HG03139 (cell line): Measurements from ENCODE around the gene CMBL.
"Not testable (repeated sequence)": the region's sequence is repeated elsewhere in the genome, so short reads cannot be mapped to it uniquely, and the experiment has no call there.

Experiments used
- ATAC-seq: cut with Tn5 transposase; IDR thresholded peaks from one replicate; pipeline ENCODE4 v1.9.1; 2021; ENCODE audit not compliant: unreplicated experiment

CMBL gene

DNA sequence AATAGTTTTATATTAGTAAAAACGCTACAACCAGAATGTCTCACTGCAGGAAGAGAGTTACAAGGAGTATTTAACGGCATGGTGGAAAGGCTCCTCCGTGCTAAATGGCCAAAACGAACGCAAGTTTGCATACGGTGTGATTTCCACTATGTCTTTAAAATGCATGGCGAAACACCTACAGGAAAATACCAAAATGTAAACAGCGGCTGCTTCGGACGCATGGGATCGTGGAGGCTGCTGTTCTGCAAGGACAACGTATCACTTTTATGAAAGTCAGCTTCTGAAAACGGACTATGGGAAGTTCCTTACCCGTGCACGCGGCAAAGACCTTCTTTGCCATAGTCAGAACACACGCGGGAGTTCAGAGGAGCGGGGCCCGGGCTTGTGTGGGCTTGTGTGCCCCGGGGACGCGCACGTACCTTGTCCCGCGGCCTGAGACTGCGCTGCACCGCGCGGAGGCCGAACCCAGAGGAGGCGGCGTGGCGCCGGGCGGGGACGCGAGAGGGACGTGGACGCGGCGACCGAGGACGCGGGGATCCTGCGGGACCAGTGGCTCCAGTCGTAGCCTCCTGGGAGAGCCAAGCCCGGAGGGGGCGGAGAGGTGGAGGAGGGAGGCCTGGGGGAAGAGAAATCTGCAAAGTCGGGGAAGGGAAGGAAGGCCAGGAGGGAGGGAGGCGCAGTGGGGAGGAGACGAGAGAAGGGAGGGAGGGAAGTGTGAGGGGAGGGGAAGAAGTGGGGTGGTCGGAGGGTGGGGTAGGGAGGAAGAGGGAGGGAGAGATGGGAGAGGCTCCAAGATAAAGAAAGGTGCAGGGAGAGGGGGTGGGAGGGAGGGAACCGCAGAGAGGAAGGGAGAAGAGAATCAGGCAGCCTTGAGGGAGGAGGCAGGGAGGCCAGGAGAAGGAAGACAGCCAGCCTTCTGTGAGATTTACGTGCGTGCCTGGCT is at the start of gene CMBL:
TSS of gene CMBL (minus strand) at position 697 of the 943 bp plus-strand sequence. CDS start 17,140 bp downstream, outside the sequence.
- peak; percentile 89 for ATAC-seq

DNA sequence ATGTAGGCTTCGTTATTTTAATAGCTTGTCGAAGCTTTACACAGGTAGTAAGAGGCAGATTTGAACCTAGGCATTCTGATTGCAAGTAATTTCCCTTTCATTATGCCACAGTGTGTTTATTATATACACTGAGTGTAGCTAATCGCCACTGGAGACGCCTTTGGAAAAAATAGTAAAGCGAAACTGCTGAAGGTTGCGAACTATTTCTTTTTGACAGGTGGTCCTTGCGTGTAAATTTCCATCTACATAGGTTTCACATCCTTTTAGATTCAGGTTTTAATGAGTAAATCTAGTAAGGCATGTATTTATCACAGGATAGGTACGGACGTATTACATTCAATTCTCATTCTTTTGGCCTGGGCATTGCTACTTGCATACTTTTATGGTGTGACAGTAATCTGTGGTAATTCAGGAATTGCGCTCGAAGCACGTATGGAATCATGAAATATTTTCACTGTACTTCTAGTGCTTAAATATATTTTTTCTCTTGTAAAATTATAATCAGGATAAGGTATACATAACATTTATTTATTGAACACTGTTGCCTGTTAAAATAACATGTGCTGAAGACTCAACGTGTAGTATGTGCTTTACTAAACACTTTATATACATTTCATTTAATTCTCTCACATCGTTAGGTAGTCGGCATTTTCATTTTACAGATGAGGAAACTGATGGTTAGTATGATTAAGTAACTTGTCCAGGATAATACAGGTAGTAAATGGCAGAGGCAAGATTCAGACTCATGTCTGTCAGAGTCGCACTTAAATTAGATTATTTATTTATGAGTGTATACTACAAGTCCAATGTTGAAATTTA is 47.6 kb upstream of the CMBL start:
- no peak for ATAC-seq

DNA sequence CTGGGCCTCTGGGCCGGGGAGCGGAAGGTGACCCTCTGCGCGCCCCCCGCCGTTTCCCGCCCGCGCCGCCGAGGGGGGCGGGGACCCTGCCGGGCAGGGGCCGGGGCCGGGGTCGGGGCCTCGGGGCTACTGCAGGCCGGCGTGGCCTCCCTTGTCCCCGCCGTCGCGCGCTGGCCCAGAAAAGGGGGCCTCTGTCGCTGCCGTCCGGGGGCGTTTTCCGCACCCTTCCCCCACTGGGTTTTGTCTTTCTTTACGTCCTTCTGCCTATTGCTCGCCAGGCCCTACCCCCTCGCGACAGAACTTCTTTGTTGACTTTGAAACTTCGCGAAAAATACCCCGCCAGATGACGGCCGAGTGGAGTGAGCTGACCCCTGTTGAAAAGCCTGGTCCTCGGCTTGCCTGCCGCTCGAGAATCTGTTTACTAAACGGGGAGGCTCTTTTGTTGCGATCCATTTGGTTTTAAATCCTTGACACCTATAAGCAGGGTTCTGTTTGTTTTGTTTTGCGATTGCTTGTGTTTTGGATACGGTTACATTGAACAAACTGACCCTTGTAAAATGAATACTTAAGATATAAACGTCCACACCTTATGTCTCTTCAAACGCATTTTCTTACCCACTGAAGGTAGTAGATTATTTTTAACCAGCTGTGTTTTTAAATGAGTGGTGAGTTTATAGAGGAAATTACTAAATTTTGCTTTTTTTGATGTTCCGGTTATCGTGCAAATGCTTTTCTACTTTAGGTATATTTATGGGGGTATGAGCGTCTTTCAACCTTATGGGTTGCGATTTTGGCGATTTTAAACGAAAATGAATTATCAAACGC is 46.6 kb upstream of the CMBL start:
- peak; percentile 8 for ATAC-seq

DNA sequence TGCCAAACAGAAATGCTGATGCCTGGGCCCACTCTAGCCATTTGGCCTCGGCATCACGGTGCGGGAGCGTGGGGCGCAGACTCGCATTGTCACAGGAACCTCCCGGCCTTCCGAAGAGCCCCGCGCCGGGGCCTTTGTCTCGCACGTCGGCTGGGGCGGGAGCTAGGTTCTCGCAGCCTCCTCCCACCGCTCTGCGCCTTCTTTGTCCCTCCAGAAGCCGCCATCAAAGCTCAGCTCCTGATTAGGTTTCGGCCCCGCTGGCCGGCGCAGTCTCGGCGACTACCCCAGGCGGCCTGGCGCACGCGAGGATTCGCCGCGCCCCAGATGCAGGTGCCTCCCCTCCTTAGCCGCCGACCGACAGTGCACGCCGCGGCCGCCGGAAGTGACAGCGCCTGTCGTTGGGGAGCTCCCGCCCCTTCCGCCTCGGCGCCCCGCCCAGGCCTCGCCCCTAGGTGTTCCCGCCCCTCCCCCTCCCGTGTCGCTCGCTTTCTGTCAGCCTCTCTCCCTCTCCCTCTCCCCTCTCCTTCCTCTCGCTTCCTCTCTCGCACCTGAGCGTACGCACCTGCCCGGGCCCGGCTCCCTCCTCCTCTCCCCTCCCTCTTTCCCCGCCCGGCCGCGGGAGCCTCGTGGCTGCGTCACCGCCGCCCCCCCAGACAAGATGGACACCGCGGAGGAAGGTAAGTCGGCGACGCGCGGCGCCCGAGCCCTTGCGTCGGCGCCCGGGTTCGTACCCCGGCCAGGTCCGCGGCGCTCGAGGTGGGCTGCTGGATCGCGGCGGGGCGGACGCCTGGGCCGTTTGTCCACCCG is 45.7 kb upstream of the CMBL start, which contains the start of gene MARCHF6:
TSS of gene MARCHF6 (plus strand) at position 455 of the 807 bp plus-strand sequence. CDS start at position 659, 204 bp downstream.
- ATAC-seq, result peak; percentile 88

DNA sequence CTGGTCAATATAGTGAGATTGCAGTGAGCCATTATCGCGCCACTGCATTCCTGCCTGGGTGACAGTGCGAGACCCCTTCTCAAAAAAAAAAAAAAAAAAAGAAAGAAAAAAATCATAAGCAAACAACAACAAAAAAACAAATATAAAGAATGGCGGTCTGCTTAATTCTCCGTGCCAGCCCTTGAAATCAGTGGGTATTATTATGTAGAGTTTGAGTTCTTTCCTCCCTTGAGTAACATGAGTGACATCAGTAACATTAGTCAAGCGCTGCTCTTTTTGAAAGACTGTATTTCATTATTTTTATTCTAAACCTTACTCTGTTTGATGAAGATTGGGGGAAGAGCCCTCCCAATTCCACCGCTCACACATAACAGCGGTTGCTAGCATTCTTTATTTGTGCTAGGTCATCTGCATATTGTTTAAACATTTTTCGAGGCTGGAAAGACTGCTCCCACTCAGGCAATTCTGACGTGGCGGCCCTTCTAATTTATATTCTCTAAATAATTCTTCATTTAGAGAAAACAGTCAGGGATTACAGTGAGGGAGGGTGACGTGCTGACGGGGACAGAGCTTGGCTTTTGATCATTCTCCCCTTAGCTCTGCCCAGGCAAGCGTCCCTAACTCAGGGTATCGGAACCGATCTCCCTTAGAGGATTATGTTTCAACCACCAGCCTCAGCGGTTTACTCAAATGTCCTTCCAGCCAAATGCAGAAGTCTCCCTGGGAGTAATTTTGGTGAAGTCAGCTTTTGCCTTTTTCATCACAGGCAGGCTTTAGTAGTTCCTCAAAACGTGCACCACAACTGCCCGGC is 44.9 kb upstream of the CMBL start:
- peak; percentile 13 for ATAC-seq

DNA sequence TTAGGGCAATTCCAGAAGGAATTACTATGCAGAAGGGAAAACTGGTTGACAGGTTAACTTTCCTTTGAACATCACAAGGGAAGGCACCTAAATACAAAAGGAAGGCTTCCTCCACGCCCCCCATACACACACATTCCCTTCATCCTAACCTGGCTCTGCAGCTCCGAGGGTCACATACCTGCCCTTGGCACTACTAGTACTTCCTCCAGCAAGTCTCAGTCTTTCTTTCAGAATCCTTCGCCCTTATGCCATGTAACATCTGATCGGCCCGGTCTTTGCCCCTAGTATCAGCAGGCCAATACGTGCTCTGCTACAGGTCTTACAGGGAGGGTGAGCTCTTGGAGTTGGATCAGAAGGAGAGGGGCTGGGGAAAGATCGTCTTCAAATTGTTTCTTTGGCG is 44.2 kb upstream of the CMBL start:
- no peak for ATAC-seq

DNA sequence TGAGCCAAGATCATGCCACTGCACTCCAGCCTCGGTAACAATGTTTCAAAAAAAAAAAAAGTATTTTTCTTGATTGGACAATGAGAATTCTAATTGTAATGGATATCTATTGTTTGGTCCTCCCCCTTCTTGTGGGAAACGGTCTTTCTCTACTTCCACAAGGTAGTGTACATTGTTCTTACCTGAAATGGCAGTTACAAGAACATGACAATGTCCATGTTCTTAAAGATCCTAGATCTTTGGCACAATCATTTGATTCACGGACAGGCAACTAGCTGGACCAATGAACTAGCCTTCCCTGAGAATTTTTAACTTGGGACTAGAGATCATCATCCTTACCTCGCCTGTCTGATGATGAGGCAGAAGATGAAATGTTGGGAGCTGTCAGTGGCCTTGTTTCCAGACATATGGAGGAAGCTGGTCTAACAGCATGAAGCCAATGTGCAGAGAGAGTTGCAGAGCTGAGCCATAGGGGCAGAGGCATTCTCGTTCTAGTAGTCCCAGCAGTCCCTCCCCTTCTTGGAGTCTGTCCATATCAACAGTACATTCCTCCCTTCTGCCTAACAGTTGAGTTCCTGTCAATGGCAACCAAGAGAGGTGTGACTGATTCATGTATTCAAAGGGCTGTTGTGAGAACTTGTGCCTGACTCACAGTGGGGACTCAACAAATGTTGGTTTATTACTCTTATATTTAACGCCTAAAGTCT is 43.6 kb upstream of the CMBL start:
- ATAC-seq, result no peak

DNA sequence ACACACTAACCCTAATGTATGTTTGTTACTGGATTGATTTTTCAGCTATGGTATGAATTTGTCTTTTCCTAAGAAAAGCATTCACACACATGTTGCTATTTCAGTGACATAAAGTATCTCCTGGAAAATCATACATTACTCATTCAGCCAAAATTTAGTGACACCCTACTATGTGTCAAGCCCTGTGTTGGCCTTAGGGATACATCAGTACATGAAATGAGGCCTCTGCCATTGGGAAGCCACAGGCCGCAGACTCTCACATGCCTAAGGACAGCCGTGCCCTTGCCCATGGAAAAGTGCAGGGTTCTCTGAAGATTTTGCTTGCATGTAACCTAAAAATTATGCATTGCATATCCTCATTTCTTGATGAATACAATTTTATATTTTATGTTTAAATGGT is 40.6 kb upstream of the CMBL start:
- ATAC-seq, result no peak

DNA sequence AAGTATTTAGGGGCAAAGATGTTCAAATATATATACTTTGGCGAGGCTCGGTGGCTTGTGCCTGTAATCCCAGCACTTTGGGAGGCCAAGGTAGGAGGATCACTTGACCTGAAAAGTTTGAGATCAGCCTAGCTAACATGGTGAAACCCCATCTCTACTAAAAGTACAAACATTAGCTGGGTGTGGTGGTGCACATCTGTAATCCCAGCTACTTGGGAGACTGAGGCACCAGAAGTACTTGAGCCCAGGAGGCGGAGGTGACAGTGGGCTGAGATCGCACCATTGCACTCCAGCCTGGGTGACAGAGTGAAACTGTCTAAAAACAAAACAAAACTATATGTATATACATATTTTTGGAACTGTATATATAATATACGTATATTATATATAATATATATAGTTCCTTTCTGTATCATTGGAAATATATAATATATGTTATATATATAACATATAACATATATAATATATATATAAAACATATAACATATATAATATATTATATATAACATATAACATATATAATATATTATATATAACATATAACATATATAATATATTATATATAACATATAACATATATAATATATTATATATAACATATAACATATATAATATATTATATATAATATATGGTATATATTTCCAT is 36.9 kb upstream of the CMBL start:
- ATAC-seq, result not testable (repeated sequence)

DNA sequence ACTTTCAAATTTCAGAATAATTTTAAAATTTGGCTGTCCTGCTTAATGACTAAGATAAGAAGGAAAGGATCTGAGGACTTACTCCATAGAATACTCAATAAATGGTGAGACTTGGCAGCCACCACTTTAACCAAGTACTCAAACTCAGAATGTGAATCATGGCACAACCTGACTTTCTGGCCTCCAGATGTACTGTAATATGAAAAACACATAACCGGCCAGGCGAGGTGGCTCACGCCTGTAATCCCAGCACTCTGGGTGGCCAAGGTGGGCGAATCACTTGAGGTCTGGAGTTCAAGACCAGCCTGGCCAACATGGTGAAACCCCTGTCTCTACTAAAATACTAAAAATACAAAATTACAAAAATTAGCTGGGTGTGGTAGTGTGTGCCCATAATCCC is 35.8 kb upstream of the CMBL start:
- no peak for ATAC-seq

DNA sequence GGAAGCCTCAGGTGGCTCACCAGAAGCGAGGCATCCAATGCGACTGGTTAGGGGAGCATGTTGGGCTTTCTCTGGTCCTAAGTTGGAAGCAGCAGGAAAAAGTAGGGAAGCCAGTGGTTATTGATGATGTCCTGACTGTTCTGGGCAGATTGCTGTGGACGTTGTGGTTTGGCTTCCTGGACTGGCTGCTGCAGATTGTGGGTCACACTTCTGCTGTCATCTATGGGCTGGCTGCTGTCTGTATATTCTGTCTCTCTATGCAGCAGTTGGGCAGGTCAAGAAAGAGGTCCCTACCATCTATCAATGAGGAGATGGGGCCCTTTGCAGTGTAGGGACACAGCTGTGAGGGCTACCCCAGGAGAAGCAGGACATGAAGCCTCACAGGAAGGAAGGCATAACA is 32.3 kb upstream of the CMBL start:
- no peak for ATAC-seq

DNA sequence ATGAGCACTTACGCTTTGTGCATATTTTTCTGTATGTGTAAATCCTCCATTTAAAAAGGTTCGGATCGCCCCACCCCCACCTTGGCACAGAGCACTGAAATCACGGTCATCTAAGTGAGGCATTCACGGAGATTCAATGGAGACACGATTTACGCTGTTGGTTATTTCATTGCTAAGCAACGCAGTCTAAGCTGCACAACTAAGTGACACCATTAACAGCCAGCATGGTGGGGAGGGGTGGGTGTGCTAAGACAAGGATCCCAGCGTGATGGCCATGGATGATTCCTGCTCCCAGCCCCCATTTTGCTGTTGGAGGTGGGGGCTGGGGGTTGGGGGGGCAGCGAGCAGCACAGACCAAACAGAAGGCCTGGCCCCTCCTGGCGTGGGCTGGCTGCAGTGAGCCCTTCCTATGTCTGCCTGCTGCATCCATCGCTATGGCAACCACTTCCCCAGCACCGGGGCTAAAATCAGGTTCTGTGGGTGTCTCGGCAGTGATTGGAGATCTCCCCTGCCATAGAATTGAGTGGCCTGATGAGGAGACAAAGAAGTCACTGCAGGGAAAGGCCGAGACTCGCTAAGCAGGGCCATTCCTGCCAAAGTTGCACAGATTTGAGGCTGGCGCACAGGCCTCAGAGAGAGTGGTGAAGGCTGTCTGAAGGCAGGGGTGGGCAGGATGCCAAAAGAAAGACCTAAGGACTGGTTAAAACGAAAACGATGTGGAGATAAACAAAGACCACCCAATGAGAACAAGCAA is 31.5 kb upstream of the CMBL start:
- ATAC-seq, result no peak

DNA sequence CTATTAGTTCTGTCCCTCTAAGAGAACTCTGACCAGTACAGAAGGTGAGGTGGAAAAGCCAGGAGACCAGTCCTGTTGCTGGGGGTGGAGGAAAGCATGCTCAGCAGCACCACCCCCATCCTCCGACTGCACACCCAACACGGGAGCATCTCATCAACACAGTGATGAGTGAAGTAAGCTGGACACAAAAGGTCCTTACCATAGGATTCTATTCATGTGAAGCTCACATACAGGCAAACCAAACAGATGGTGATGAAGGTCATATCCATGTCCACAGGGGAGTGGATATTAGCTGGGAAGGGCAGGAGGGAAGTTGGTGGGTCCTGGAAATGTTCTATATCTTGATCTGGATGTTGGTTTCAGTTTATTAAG is 31.0 kb upstream of the CMBL start:
- no peak for ATAC-seq

DNA sequence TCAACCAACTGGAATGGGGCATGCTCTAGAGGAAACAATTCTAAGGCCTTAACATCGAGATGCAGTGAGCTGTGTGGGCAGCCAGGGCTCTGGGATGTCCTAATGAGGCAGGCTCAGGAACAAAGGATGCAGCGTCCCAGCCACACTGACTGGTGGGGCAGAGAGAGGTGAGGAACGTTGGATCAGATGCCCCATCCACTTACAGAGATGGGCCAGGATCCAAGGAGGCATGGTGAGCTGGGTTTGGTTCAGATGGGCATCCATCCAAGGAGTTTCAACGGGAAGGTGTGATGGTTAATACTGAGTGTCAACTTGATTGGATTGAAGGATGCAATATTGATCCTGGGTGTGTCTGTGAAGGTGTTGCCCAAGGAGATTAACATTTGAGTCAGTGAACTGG is 30.3 kb upstream of the CMBL start:
- no peak for ATAC-seq

DNA sequence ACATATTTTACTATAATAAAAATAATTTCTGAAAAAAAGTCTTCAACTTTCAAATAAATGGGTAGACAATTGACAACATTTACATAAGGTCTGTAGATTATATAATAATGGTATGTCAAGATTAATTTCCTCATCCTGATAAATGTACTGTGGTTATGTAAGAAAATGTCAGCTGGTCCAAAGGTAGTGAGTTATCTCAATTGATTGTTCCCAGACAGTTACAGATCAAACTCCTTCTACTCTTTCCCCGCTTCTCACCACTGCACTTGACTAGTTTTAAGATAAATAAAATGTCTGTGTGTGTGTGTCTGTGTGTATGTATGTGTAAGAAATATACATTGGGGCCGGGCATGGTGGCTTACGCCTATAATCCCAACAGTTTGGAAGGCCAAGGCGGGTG is 29.4 kb upstream of the CMBL start:
- no peak for ATAC-seq

DNA sequence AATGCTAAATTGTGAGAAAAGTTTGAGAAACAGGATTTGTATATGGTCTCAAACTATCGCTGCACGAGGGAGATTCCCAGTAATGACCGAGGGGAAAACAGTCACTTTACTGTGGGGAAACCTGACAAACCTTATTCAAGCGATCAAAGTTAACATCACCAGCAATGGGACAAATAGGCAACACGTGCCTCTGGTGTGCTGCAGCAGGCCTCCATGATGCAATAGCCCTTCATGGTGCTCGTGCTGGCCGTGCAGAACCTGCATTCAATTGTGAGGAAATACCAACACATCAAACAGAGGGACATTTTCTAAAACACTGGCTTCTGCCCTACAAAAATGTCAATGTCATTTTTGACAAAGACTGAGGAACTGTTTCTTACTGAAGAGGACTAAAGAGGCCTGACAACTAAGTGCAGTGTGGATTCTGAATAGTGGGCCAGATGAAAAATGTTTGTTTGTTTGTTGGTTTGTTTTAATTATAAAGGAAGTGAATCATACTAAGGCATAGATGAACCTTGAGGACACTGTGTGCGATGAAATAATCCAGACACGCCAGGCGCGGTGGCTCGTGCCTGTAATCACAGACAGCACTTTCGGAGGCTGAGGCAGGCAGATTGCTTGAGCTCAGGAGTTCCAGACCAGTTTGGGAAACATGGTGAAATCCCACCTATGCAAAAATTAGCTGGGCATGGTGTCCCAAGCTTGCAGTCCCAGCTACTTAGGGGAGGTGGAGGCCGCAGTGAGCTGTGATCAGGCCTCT is 28.2 kb upstream of the CMBL start:
- no peak for ATAC-seq

DNA sequence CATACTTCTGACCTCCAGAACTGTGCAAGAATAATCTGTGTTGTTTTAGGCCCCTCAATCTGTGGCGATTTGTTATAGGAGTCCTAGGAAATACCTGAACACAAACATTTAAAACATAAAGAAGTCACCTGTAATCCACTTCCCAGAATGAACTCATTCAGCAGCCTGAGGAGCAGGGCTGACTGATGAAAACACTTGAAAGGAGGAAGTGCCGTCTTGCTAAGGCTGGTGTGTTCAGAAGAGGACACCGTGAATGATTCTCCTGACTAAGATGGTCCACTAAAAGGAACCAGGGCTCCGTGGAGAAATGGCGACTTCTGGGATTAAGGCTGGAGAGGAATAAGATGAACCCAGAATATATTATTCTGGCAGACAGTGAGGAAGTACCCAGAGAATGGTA is 27.1 kb upstream of the CMBL start:
- ATAC-seq, result no peak
